Activated CD4-positive, alpha-beta T cell treated with anti-CD3 and anti-CD28 coated beads, Interleukin-2, Interleukin-4, amounts not matched to agents 100 ng/mL and 50 ng/mL, durations not matched to agents 16 hours and 8 hours (primary cell): ENCODE measurements around the gene TBRG4.
"Not testable (repeated sequence)": the region's sequence is repeated elsewhere in the genome, so short reads cannot be mapped to it uniquely, and the experiment has no call there.

Experiments
- DNase-seq: peaks from one replicate; pipeline ENCODE4 v3.0.0-alpha.2; 2020; ENCODE audit warnings: low spot score

Gene TBRG4

DNA sequence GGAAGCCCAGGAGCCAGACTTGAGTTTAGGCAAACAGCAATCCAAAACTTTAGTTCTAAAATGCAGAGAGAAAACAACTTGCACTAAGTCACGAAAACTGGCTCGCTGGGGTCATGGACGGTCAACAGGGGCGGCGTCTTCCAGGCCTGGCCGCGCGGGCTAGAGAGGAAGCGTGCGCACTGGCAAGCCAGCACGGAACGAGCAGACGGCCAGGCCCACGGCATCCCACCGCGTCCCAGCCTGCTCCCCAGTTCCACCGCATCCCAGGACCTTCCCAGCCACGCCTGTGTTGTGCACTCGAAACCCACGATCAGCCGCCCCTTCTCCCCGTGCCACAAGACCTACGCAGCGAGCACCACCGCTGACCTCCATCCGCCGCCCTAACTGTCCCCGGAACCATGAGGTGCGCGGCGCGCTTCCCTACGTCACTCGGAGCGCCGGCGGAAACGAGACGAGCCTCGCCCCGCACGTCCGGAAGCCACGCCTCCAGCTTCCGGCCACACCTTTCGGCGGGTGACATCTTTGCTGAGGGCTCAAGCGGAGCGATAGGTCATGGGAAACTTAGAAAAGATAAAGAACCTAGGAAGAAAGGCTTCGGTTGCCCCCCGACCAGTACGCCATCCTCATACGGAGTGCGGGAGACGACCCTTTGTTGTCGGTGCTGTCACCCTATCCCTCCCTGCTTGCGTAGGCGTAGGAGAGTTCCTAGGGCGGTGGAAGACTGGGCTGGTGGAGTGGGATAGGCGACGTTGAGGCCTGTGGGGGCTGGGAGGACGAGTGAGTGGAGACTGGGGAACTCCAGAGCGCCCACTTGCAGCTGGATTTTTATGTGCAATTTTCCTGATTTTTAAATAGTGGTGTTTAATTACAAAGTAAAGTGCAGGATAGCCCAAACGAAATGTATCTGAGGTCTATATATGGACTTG, at the start of gene TBRG4:
TSS of gene TBRG4 (minus strand) at position 400 of the 926 bp plus-strand sequence. CDS start 2,460 bp downstream, outside the sequence.
- peak; percentile 95 for DNase-seq

- DNase-seq: no peak
Observed at GRCh38 chr7:45161138-45161537, 49.6 kb upstream of the TBRG4 start.

DNA sequence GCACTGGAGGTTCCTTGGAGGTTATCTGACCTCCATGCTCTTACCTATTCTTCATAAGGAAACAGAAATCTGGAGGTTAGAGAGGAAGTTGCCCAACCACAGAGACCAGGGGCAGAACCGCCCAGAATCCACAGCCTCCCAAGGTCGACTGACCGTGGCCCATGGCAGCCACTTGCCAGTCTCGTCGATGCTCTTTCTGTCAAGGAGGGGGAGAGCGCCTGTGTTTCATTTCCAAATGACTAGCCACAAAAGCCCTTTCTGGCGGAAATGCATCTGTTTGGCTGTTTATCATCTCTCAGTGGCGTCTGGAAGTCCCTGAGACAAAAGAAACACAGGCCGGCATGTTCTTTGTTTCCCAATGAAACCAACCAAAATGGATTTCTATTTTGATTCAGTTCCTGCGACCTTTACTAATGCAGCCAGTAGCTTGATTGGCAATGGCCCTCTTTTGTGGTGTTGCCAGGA, 49.0 kb upstream of the TBRG4 start:
- no peak for DNase-seq

GRCh38 chr7:45159296-45159695, 47.8 kb upstream of the TBRG4 start:
- no peak for DNase-seq

DNA sequence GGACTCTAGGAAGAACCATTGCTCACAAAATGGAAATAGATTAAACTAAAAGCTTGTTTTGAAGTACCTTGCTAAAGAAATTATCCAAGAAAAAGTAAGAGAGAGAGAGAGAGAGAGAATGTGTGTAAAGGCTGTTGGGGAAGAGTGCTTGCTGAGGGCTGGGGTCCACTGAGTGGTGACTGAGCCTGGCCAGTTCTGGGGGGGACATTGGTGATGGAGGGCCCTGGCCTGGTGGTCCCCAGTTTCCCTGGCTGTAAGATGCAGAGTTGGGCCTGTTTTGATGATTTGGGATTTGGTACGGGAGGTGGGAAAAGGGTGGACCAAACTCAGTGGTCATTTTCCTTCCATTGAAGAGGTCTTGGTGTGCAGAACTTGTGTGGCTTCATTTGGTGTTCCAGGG, 47.0 kb upstream of the TBRG4 start:
- no peak for DNase-seq

DNA sequence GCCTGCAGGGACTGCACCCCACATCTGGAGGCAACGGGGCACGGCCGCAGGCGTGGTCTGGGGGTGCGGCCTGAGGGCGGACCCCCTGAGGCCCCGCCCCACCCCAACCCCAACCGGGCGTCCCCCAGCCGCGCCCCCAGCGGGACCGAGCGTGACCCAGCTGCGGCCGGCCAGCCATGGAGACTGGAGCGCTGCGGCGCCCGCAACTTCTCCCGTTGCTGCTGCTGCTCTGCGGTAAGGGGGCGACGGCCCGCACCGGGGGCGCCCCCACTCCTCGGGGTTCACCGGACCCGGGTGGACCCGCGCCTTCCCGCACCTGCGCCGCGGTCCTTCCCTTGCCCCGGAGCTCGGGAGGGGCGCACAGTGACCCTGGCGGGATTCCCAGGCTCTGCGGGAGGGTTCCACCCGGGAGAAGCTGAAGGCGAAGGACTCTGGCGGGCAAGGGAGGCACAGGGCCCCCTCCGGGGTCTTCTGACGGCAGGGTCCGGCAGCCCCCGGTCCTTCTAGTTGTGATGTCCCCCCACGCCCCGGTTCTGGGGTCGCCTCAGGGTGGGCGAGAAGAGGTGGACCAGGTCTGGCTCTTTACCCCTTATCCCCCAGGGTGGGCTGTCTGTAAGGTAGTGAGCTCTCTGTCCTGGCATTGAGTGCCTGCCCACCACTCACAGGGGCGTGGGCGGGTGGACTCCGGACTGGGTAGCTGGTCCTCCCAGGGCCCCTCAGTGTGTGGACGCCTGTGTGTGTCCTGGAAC, 46.3 kb upstream of the TBRG4 start, which contains the start of gene RAMP3:
TSS of gene RAMP3 (plus strand) at position 139 of the 749 bp plus-strand sequence. CDS start at position 177, 38 bp downstream.
- DNase-seq: no peak

DNA sequence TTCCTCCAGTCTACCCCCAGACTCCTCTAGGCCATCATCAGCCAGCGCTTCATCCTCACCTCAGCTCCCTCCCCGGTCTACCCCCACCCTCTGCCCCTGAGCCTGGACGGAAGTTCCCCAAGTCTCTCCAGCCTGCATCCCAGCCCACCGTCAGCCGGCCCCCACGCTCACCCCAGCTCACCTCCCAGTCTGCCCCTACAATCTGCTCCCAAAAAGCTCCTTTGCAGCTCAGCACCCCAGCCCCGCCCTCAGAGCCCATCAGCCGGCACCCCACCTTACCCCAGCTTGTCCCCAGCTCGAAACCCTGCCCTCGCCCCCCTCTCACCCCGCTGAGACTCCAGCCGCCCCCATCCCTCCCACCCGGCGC, 45.8 kb upstream of the TBRG4 start:
- DNase-seq: no peak

DNA sequence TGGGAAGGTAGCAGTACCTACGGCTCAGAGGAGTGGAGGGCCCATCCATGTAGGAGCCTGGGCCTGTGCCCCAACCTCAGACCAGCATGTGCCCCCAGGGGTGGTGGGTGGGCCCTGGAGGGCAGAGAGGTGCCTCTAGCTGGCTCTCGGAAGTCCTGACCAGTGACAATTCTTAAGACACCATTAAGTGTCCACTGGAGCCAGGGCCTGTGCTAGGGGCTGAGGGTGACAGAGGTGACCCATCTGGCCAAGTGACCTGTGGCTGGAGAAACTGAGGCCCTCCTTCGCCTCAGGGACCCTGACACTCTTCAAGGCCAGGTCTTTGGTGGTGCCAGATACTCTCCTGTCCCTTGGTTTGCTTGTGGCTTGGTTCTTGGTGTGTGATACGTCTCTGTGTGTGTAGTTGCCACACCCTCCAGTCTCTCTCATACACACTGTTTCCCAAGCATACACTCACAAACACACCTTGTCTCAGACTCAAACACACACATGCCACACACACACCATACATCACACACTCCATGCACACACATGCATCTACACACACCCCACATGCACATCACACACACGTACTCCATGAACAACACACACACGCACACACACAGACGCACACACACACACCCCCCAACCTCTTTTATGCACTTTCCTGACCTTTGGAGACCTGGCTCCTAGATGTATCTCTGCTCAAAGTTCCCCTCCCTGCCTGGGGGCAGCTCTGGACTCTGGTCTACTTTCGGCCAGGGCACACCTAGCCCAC, 45.2 kb upstream of the TBRG4 start:
- no peak for DNase-seq

DNA sequence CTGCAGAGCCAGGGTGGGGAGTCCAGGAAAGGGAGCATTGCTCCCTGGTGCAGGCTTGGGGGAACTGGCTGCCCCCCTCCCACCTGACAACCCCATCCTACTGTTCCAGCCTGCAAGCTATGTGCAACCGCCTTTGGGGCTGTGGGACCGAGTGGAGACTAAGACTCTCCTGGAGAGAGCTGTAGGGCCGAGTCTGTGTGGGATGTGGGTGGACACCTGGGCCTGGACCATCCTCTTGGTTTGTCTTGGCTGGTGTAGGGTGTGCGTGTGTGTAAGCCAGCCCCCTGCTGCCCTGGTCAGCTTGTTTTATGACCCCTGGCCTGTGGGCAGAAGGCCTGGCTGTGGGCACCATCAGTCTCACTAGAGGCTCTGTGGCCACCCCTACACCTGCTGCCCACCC, 44.4 kb upstream of the TBRG4 start:
- DNase-seq: no peak

DNA sequence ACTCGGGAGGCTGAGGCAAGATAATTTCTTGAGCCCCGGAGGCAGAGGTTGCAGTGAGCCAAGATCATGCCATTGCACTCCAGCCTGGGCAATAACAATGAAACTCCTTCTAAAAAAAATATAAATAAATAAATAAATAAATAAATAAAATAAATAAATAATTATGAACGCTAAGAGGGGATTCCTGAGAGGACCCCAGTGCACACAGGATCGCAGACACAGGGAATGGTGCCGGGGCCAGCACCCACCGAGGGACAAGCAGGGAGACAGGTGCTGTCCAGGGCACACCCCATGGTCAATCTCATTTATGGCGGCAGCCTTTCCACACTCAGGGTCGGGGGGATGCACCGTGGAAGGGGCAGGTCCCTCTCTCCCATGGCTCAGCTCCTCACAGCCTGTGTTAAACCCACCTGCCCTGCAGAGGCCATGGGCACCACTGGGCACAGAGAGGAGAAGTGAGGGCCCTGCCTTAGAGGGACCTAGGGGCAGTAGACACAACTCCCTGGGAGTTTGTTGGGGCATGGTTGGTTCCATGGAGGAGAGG, 43.9 kb upstream of the TBRG4 start:
- DNase-seq: no peak

GRCh38 chr7:45153861-45154260, 42.4 kb upstream of the TBRG4 start:
- not testable (repeated sequence) for DNase-seq

- DNase-seq: no peak
Observed at GRCh38 chr7:45153233-45153632, 41.7 kb upstream of the TBRG4 start.

DNA sequence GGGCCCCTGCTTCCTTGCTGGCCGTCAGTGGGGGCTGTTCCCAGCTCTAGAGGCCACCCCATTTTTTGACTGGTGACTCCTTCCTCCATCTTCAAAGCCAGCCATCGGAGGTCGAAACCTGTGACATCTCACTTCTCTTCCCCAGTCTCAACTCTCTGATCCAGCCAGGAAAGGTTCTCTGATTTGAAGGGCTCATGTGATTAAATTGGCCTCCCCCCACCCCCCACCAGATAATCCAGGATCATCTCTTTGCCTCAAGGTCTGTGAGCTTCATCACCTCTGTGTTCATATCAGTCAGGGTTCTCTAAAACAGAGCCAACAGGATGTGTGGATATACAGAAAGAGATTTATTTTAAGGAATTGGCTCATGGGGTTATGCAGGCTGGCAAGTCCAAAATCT, 40.5 kb upstream of the TBRG4 start:
- no peak for DNase-seq

GRCh38 chr7:45151131-45151684, 39.7 kb upstream of the TBRG4 start:
- no peak for DNase-seq

GRCh38 chr7:45150199-45150598, 38.7 kb upstream of the TBRG4 start:
- DNase-seq: no peak

DNA sequence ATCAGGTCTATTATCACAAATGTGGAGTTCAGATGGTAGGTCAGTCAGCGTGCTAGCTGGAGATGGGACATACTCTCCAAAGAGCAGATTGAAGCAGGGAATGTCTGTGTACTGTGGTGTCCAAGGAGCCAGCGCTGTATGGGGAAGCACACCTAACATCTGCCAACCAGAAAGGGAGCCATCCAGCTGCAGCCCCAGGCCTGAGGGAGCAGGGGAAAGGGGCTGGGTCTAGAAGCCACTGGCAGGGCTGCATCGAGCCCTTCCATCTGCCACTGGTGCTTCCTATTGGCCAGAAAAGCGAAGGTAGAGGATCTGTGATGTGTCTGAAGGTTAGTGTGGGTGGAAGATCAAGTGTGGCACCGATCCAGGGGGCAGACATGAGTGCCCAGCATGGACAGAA, 38.1 kb upstream of the TBRG4 start:
- DNase-seq: no peak

- no peak for DNase-seq
Observed at GRCh38 chr7:45148653-45148973, 37.1 kb upstream of the TBRG4 start.

DNA sequence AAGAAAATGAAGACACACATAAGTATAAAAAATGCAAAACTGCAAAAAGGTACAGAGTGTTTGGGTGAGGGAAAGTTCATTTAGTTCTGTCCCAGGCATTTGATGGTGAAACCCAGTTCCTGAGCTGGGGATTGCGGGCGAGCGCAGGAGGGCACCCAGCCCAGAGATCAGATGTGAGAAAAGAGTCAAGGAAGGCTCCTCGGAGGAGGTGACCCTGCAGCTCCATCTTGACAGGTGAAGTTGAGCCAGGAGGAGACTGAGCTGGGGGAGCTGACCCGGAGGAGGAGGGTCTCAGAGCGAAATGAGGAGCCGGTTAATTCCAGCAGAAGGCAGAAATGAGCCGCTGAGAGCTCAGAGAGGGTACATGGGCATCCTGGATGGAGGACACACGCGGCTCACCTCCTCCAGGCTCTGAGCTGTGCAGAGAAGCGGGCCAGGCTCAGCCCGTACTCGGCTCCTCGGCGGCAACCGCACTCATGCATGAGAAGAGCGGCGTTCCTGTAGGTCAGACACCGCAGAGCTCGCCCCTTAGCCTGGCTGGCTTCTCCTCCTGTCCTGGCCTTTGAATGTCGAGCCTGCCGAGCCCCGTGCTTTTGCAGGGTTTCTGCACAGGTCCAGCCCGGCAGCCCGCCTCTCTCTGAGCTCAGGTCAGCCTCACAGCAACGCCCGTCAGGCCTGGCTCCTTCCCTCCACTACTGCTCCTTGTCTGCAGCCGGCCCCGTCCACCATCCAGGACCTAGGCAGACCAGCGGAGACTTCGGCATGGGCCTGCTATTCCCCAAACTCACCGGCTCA, 36.6 kb upstream of the TBRG4 start:
- DNase-seq: no peak

DNA sequence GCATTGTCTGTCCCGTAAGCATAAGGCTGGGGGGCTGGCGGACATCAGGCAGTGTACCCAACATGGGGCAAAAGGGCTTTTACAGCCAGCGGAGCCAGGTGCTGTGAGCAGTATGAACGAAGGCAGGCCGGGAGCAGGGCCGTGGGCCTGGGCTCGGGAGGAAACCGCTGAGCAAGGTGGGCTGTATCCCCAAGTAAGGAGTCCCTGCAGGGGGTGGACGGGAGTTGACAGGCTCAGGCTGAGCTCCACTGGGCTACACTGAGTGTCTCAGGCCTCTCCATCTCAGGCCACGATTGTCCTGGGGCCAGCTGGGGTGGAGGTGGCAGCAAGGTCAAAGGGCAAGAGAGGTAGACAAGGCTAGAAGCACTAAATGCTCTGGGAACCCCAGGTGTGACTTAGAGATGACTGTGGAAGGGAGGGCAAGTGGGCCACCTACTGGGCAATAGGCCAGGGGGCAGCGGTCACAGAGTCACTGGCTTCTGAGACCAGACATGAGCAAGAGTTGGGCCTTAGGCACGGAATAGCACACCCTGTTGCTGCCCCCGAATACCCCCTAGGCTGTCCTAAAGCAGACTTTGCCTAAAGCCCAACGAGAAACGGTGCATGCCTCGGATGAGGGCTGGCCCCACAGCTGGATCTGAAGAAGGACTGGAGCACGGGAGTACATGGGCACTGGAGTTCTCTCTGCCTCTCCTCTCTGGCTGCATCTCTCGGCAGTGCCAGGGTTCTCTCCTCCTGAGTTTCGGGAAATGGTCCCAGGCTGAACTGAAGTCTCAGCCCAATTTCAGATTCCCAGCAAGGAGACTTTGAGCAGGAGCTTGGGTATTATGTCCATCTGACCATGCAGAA, 35.3 kb upstream of the TBRG4 start:
- no peak for DNase-seq

GRCh38 chr7:45145881-45146280, 34.4 kb upstream of the TBRG4 start:
- no peak for DNase-seq
